ENCODE data around the gene PKDCC.
"Not testable (repeated sequence)": the region's sequence is repeated elsewhere in the genome, so short reads cannot be mapped to it uniquely, and the experiment has no call there.

Gene PKDCC

GRCh38 chr2:42050703-42051542 lies 3.1 kb downstream of the PKDCC start:
- no peak for DNase-seq

- DNase-seq = no peak
These were observed 3.9 kb downstream of the PKDCC start for GRCh38 chr2:42051543-42052235.

- no peak for DNase-seq
These were observed 5.1 kb downstream of the PKDCC start for GRCh38 chr2:42052702-42053481.

GRCh38 chr2:42053482-42053790 lies 5.6 kb downstream of the PKDCC start:
- DNase-seq = no peak

- DNase-seq = no peak
These were observed 6.2 kb downstream of the PKDCC start for GRCh38 chr2:42053791-42054701.

GRCh38 chr2:42054714-42055430 lies 7.1 kb downstream of the PKDCC start:
- DNase-seq = no peak

GRCh38 chr2:42055573-42056514 lies 8.0 kb downstream of the PKDCC start:
- no peak for DNase-seq

- no peak for DNase-seq
These were observed 9.5 kb downstream of the PKDCC start for GRCh38 chr2:42057159-42057901.

GRCh38 chr2:42057902-42058450 lies 10.2 kb downstream of the PKDCC start:
- no peak for DNase-seq

GRCh38 chr2:42059261-42059898 lies 11.6 kb downstream of the PKDCC start:
- DNase-seq = no peak

GRCh38 chr2:42060028-42060427 lies 12.2 kb downstream of the PKDCC start:
- DNase-seq = no peak

GRCh38 chr2:42060718-42061619 lies 13.1 kb downstream of the PKDCC start:
- no peak for DNase-seq

- DNase-seq = no peak
These were observed 14.0 kb downstream of the PKDCC start for GRCh38 chr2:42061839-42062238.

- no peak for DNase-seq
These were observed 15.8 kb downstream of the PKDCC start for GRCh38 chr2:42063431-42064171.

- no peak for DNase-seq
These were observed 16.7 kb downstream of the PKDCC start for GRCh38 chr2:42064417-42064942.

- DNase-seq = not testable (repeated sequence)
These were observed 17.9 kb downstream of the PKDCC start for GRCh38 chr2:42065753-42066152.

GRCh38 chr2:42067001-42067400 lies 19.2 kb downstream of the PKDCC start:
- DNase-seq = not testable (repeated sequence)
